Smooth muscle cell of the umbilical artery (primary cell): ENCODE measurements around the gene DUSP2. TPM values are rescaled to one million over a fixed set of nuclear protein-coding genes. Genes with fewer than 3 reads are reported as not detected.

Experiments
- total RNA-seq: library from RNA; depleted of rRNA; stranded (reverse); fragments of >200 nt; gene quantifications from 2 replicates; pipeline ENCODE4 v1.2.3, GENCODE V29; 2014

DUSP2 gene
- total RNA-seq = 3.0 and 4.2 TPM in 2 replicates

GRCh38 chr2:96145036-96145847, at the start of gene DUSP2:
DUSP2 (minus strand) TSS chr2:96145440; CDS start chr2:96145354, 86 bp downstream.

GRCh38 chr2:96138179-96139145, 6.8 kb downstream of the DUSP2 start, which contains the start of gene ASTL:
ASTL (minus strand) TSS chr2:96138502; CDS start chr2:96138436, 66 bp downstream.

GRCh38 chr2:96116424-96116878, 28.8 kb downstream of the DUSP2 start, which contains the start of gene ADRA2B:
ADRA2B (minus strand) TSS chr2:96116571; CDS start chr2:96116149, 422 bp downstream.

Other genes with a start within 250 kb of the DUSP2 start
- 33.3 and 66.2 TPM in 2 replicates for gene ANKRD36C, start 153.6 kb downstream of the DUSP2 start, total RNA-seq
- gene GPAT2, start 110.5 kb downstream of the DUSP2 start, total RNA-seq = 2.7 and 11.0 TPM in 2 replicates
- gene ADRA2B, start 28.9 kb downstream of the DUSP2 start, total RNA-seq = not detected in 2 replicates
- 0.23 TPM in 1 of 2 replicates, not detected in the other for gene ASTL, start 6.9 kb downstream of the DUSP2 start, total RNA-seq
- 108 and 144 TPM in 2 replicates for gene STARD7, start 63.4 kb upstream of the DUSP2 start, total RNA-seq
- 18.7 and 24.3 TPM in 2 replicates for gene TMEM127, start 120.6 kb upstream of the DUSP2 start, total RNA-seq
- gene CIAO1, start 120.8 kb upstream of the DUSP2 start, total RNA-seq = 76.2 and 91.8 TPM in 2 replicates
- gene SNRNP200, start 160.1 kb upstream of the DUSP2 start, total RNA-seq = 47.8 and 76.7 TPM in 2 replicates
- gene ITPRIPL1, start 179.9 kb upstream of the DUSP2 start, total RNA-seq = 0.30 and 1.5 TPM in 2 replicates
- 0.89 and 10.4 TPM in 2 replicates for gene NCAPH, start 190.3 kb upstream of the DUSP2 start, total RNA-seq